D341Med (cell line): Measurements from ENCODE around the gene ADAMTSL3.

Experiments
- DNase-seq: peaks from one replicate; pipeline ENCODE4 v3.0.0; 2012; ENCODE audit warnings: low spot score

Gene ADAMTSL3

DNA sequence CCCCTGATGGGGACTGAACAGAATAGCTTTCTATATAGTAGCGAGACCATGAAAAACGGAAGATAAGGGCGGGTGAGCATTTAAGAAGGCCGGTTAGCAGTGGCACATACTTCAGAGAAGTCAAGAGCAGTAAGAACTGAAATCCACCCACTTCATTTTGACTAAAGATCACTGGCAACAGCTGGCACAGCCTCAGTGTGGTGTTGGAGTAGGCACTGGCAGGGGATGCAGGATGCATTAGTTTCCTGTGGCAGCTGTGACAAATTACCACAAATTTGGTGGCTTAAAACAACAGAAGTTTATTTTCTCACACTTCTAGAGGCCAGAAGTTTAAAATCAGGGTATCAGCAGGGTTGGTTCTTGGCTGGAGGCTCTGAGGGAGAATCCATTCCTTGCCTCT is 176.5 kb downstream of the ADAMTSL3 start:
- DNase-seq, result no peak

DNA sequence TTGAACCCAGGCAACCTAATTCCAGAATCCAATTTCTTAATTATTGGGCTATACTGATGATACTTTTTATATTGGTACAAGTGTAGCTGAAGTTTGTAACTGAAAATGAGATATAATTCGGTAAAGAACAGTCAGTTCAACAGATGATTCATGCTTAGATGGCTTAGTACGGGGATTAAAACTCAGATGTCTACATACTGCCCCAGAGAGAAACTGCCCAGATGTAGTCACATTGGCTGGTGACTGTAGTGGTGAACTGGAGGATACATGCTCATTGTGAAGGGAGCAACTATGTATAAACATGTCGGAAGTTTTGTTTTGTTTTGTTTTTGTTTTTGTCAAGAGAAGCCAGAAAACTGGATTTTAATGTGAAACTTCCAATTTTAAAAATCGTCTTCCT is 179.6 kb downstream of the ADAMTSL3 start:
- no peak for DNase-seq

GRCh38 chr15:83835479-83835878 is 181.6 kb downstream of the ADAMTSL3 start:
- DNase-seq, result no peak

GRCh38 chr15:83837945-83838571 is 184.1 kb downstream of the ADAMTSL3 start:
- peak; percentile 79 for DNase-seq

GRCh38 chr15:83838763-83839162 is 184.8 kb downstream of the ADAMTSL3 start:
- DNase-seq, result no peak

DNA sequence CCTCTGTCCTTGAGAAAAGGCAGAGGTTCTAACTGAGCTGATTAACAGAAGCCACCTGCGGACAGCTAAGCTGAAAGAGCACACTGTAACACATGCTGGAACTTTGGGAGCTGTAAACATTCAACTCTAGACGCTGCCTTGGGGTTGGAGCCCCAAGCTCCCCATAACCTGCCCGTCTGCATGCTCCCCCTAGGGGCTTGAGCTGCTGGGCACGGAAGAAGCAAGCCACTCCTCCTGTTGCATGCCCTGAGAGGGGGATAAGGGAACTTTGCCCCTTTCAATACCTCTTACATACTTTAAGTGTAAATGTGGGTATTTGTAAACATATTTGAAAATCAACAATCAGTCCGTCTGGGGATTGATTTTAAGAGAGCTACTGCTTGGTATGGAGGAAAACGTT is 188.4 kb downstream of the ADAMTSL3 start:
- no peak for DNase-seq

GRCh38 chr15:83843471-83843871 is 189.5 kb downstream of the ADAMTSL3 start:
- no peak for DNase-seq

- DNase-seq, result no peak
These were observed 190.8 kb downstream of the ADAMTSL3 start for GRCh38 chr15:83844742-83845141.

DNA sequence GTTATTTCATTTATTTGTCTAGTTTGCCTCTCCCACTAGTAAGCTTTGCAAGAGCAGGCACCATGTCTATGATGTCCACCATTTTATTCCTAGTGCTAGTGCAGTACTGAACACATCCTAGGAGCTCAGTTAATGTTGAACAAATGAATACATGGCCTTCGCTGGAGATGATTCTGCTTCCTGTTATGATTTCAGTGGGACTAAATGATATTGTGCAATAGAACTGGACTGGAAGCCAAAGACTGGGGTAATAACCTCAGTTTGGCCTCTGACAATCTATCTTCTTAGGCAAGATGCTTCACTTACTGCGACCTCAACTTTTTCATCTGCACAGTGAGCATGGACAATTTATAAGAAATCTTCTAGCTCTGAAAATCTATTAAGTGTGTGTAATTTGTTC is 191.3 kb downstream of the ADAMTSL3 start:
- DNase-seq, result no peak

GRCh38 chr15:83846847-83847246 is 192.9 kb downstream of the ADAMTSL3 start:
- no peak for DNase-seq

- DNase-seq, result no peak
These were observed 194.6 kb downstream of the ADAMTSL3 start for GRCh38 chr15:83848315-83849050.

GRCh38 chr15:83850015-83850414 is 196.1 kb downstream of the ADAMTSL3 start:
- DNase-seq, result no peak

DNA sequence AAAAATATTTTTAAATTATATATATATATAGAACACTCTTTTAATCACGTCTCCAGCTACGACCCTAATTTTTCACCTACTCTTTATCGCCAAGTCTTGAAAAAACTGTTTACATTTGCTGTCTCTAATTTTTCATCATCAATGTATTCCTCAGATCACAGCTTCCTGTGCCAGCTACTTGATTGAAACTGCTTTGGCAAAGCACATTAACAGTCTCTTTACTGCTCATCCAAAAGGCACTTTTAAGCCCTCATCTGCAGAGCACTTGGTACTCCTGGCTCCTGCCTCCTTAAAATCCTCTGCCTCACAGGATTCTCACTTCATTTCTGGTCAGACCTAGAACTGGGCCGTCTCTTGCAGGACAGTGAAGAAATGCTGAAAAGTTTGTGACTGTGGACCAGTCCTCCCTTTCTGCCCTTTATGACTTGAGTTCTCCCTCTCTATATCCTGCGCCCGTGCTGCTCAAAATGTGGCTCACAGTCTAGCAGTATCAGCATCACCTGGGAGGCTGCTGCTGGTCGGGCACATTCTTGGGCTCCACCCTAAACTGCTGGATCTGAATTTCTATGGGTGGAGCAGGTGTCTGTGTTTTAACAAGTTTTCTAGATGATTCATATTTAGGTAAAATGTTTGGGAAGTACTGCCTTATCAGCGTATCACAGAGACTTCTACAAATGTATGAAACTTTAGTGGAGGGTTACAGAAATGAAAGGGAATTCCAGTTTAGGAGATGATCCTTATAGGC is 196.8 kb downstream of the ADAMTSL3 start:
- DNase-seq, result no peak

- DNase-seq, result no peak
These were observed 199.3 kb downstream of the ADAMTSL3 start for GRCh38 chr15:83853232-83853631.

DNA sequence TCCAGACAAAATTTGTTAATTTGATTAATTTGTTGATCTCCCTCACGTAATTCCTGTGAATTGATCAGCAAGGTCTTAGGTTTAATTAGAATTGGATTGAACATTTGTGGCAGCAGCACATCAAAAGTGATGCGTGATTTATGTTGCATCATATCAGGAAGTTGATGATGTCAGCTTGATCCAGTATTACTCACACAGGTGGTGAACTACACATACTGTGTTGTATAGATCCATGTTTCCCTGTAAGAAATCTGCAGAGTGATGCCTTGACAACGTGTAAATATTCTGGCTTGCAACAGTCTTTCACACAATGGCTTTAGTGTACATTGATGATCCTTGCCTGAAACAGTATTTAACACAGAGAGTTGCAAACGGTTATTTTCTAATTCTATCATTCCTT is 200.4 kb downstream of the ADAMTSL3 start:
- DNase-seq, result no peak

GRCh38 chr15:83854950-83855707 is 201.2 kb downstream of the ADAMTSL3 start:
- DNase-seq, result no peak

- no peak for DNase-seq
These were observed 202.0 kb downstream of the ADAMTSL3 start for GRCh38 chr15:83855956-83856355.

DNA sequence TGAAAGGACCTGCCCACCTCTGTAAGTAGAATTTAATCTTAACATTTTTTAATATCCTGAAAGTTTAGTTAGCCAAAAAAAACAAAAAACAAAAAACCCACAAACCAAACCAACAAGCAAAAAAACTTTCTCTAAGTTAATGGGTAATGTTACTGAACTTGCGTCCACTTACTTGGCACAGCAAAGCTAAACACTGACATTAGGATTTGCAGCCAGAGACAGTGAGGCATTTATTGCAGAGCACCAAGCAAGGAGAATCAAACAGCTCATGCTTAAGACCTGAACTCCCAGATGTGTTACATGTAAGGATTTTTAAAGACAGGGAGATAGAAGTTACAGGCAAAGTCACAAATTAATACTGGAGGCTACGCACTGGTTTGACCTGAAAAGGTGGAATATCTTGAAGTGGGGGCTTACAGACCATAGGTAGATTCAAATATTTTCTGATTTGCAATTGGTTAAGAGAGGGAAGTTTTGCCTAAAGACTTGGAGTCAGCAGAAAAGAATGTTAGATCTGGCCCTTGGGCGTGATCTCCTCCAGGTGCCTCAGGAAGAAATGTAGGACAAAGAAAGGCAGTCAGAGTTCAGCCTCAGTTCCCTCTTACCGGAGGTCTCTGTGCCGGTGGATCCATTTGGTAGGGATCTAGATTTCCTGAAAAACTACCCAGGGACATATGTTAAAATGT is 205.0 kb downstream of the ADAMTSL3 start:
- DNase-seq, result no peak

DNA sequence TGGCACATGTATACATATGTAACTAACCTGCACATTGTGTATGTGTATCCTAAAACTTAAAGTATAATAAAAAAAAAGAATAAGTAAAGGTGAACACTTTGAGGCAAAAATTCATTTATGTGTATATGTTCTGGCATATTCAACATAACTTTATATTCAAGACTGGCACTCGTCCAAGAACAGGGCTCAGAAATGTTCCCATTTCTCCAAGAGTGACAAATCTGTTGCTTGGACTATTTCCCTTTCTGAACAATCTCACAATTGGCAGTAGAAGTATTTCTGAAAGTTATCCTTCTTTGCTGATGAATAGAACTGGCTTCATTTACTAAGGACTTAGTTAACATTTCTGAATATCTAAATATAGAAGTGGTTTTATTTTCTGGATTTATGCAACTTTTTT is 212.8 kb downstream of the ADAMTSL3 start:
- no peak for DNase-seq

DNA sequence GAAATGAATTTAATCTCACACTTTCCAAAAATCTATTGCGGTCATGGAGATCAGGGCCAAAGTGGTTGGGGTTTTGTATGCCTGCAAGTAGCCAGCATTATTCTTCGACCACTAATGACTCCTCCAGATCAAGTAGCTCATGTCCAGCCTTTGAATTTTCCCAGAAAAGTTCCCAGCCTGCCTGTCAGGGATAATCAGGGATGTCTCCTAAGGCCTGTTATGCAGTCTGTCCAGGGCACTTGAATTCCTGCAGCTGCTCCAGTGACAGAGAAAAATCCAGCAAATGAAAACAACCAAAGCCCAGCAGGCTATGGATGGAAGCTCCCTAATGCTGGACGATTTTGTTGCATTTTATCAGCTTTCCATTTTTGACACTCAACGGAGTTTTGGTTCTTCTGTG is 215.4 kb downstream of the ADAMTSL3 start:
- no peak for DNase-seq

GRCh38 chr15:83871808-83872559 is 218.1 kb downstream of the ADAMTSL3 start:
- no peak for DNase-seq
